AG09309 (cell line): ENCODE data around the gene PGAP2.
"Not testable (repeated sequence)": the region's sequence is repeated elsewhere in the genome, so short reads cannot be mapped to it uniquely, and the experiment has no call there.

Experiments
- DNase-seq: peaks from one replicate; pipeline ENCODE4 v3.0.0-alpha.2; 2010; ENCODE audit warnings: low read depth
- H3K4me3 ChIP-seq: 2 replicates; pipeline ENCODE4 v1.5.1; 2011; ENCODE audit warnings: mild to moderate bottlenecking, low read depth, low read length, moderate library complexity; ENCODE audit not compliant: control insufficient read depth
- TF ChIP-seq, protein P1 (sequence below): IDR thresholded peaks from 2 replicates; pipeline ENCODE4 v1.5.1; 2011; ENCODE audit warnings: mild to moderate bottlenecking, low read depth, low read length, inconsistent platforms; ENCODE audit not compliant: insufficient read depth, control insufficient read depth; ENCODE audit errors: missing control alignments

Gene PGAP2

DNA sequence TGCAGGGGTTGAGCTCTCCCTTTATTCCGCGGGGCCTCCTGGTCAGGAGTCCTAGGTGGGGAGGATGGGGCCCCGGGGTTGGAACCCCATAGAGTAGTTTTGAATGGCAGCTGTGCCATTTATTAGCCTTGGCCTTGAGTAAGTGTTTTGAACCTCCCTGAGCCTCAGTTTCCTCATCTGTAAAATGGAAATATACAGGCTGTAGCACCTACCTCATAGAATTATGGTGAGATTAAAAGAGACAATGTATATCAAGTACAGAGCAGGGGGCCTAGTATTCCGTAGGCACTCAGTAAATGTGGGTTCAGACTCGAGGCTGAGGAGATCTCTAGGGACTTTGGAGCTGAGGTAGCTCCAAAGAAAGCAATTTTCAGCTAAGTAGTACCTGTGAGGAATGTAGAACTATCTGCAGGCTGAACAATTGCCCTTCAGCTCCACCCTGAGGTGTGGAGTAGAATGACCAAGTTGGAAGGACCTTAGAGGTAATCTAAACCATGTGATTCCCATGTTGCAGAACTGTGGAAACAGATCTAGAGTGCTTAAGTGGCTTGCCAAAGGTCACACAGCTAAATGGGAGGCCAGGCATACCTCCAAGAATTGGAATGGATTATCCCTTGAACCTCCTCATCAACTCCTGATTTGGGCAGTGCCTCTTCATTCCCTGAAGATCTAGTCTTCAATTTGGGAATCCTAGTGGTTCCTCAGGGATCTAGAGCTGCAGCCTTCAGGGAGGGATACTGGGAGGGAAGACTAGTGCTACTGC lies 682 bp downstream of the PGAP2 start:
- H3K4me3 ChIP-seq = peak overlapping the region; percentile 79
- DNase-seq = no peak
- TF ChIP-seq, protein P1, sequence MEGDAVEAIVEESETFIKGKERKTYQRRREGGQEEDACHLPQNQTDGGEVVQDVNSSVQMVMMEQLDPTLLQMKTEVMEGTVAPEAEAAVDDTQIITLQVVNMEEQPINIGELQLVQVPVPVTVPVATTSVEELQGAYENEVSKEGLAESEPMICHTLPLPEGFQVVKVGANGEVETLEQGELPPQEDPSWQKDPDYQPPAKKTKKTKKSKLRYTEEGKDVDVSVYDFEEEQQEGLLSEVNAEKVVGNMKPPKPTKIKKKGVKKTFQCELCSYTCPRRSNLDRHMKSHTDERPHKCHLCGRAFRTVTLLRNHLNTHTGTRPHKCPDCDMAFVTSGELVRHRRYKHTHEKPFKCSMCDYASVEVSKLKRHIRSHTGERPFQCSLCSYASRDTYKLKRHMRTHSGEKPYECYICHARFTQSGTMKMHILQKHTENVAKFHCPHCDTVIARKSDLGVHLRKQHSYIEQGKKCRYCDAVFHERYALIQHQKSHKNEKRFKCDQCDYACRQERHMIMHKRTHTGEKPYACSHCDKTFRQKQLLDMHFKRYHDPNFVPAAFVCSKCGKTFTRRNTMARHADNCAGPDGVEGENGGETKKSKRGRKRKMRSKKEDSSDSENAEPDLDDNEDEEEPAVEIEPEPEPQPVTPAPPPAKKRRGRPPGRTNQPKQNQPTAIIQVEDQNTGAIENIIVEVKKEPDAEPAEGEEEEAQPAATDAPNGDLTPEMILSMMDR = peak; percentile 43

GRCh38 chr11:3809624-3809928 lies 1.2 kb downstream of the PGAP2 start:
- no peak overlapping the region for H3K4me3 ChIP-seq
- TF ChIP-seq, protein P1 = no peak
- DNase-seq = no peak

GRCh38 chr11:3810446-3810845 lies 2.1 kb downstream of the PGAP2 start:
- TF ChIP-seq, protein P1 = no peak
- no peak for DNase-seq
- H3K4me3 ChIP-seq = no peak overlapping the region

DNA sequence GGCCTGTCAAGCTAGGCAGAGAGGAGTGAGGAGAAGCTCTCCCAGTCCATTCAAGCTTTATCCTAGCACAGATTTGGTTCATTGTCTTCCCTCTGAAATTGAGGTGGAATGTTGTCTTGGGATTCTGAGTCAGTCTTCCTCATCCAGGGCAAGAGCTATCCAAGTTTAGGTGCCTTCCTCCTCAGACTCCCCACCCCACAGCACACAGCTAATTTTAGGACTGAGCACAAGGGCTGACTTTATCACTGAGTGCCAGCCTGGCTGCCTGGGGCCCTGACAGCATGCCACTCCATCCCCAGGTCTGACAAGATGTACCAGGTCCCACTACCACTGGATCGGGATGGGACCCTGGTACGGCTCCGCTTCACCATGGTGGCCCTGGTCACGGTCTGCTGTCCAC lies 2.6 kb downstream of the PGAP2 start:
- TF ChIP-seq, protein P1 = no peak
- DNase-seq = no peak
- no peak overlapping the region for H3K4me3 ChIP-seq

DNA sequence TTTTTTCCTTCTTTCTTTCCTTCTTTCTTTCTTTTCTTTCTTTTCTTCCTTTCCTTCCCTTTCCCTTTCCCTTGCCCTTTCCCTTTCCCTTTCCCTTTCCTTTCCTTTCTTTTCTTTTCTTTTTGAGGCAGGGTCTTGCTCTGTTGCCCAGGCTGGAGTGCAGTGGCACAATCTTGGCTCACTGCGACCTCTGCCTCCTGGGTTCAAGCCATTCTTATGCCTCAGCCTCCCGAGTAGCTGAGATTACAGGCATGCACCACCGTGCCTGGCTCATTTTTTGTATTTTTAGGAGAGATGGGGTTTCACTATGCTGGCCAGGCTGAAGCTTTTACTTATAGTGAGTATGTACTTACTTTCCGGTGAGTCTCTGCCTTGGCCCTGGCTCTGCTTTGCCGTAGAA lies 6.5 kb downstream of the PGAP2 start:
- DNase-seq, H3K4me3 ChIP-seq: not testable (repeated sequence)

- no peak overlapping the region for H3K4me3 ChIP-seq
- TF ChIP-seq, protein P1 = no peak
Measured at GRCh38 chr11:3815845-3816244, 7.5 kb downstream of the PGAP2 start.

DNA sequence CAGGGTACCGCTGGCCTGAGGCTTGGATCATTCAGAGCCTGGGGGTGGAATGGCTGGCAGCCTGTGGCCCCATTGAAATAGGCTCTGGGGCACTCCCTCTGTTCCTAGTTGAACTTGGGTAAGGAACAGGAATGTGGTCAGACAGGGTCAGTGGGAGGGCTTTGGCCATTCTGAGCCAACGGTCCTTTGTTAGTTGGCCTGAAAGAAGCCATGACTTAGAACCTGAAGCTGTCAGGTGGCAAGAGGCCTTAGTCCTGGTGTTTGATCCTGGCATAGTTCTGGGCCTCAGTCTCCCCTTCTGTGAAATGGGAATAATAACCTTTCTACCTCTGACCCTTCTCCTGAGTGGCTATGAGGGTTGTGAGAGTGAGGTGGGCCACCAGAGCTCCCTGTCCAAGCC lies 8.3 kb downstream of the PGAP2 start:
- TF ChIP-seq, protein P1 = no peak
- H3K4me3 ChIP-seq = no peak overlapping the region
- DNase-seq = no peak

More at GRCh38 chr11:3815845-3816244, 7.5 kb downstream of the PGAP2 start:
- no peak for DNase-seq
